ENCODE data around the gene COQ10B. TPM values are rescaled to one million over a fixed set of nuclear protein-coding genes. Genes with fewer than 3 reads are reported as not detected.

Gene COQ10B
- 10 to 100 TPM; 21.5 to 28.1 (median 27.1) TPM for total RNA-seq

DNA sequence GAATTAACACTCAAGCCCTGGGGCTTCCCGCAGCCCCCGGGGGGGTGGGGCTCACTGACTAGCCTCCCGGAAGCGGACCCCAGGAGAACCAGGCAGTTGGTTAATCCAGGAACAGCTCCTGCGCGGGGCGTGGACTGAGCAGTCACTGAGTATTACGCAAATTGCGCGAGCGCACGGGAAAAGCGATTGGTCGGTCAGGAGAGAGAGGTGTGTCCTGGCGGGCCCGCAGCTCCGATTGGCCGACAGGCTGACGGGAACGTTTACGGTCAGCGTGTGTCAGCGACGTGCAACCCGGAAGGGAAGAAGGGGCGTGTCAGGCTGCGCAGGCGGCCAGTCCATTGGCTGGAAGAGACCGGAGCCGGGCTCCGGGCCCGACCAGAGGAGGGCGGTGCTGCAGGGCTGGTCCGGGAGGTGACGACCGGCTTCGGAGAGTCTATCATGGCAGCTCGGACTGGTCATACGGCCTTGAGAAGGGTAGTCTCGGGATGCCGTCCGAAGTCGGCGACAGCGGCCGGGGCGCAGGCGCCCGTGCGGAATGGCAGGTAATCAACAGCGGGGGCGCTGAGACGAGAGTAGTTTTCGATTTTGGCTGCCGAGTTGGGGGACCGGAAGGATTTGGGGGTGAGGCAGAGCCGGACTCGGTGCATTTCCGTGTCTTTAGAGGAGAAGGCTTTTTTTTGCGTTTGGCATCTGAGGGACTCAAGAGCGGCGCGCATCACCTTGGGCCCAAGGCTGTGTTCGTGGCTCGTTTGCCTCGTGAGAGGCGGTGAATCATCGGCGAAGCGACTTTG is at the start of gene COQ10B:
Gene COQ10B, plus strand, starts transcription at position 430 of the 791 bp plus-strand sequence. Its CDS starts 9 bp downstream, at position 439.
- peak within 1 kb of the TSS; percentile 88 for H3K4me3 ChIP-seq (ENCODE audit: low read depth, poor library complexity, severe bottlenecking)
- peak; percentile 99 to 100 for DNase-seq (ENCODE audit: low spot score in 2 of 2)
- WGBS, 2 donors, result 0% methylated on average over 48 to 62 of the region's 70 CpGs
- intact Hi-C loops (cut with DNase I; ENCODE audit: low total_unique reads), result no loop called here
- peak in 1 of 2 donors; percentile 85 for TF ChIP-seq POLR2A (IDR thresholded peaks at IDR 0.05)
- TF ChIP-seq, protein P1, sequence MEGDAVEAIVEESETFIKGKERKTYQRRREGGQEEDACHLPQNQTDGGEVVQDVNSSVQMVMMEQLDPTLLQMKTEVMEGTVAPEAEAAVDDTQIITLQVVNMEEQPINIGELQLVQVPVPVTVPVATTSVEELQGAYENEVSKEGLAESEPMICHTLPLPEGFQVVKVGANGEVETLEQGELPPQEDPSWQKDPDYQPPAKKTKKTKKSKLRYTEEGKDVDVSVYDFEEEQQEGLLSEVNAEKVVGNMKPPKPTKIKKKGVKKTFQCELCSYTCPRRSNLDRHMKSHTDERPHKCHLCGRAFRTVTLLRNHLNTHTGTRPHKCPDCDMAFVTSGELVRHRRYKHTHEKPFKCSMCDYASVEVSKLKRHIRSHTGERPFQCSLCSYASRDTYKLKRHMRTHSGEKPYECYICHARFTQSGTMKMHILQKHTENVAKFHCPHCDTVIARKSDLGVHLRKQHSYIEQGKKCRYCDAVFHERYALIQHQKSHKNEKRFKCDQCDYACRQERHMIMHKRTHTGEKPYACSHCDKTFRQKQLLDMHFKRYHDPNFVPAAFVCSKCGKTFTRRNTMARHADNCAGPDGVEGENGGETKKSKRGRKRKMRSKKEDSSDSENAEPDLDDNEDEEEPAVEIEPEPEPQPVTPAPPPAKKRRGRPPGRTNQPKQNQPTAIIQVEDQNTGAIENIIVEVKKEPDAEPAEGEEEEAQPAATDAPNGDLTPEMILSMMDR (IDR thresholded peaks at IDR 0.05), result no peak

DNA sequence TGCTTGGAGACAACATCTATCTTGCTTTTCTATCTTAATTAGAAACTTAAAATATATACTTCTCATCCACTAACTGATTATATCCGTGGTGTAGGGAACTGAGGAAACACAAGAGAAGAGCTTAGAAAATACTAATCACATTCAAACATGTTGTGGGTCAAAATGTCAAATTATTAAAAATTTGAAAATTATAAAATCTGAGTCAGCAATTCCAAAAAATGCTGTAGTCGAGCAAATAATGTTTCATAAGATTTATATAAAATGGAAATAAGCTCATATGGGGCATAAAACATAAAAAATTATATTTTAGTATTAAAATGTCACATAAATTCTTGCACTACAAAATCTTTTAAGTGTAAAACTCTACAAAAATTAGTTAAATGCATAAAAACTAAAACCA is 47.8 kb upstream of the COQ10B start:
- TF ChIP-seq, protein P1 (IDR thresholded peaks at IDR 0.05), result no peak
- TF ChIP-seq POLR2A (IDR thresholded peaks at IDR 0.05), result no peak

DNA sequence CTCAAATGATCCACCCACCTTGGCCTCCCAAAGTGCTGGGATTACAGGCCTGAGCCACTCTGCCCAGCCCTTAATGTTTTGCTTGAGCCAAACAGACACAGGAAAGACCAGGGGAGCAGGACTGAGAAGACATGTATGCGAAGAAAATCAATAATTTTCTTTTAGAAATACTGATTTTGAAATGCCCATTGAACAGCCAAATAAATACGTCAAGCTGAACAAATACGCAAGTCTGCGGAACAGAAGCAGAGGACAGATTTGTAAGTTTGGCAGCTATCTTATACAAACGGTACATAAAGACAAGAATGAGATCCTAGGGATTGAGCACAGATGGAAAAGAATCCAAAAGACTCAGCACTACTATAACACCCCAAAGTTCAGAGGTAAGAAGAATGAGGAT is 39.3 kb upstream of the COQ10B start:
- TF ChIP-seq POLR2A (IDR thresholded peaks at IDR 0.05), result no peak
- TF ChIP-seq, protein P1 (IDR thresholded peaks at IDR 0.05), result no peak
- DNase-seq (ENCODE audit: low spot score in 2 of 2), result no peak
- no peak overlapping the region for H3K4me3 ChIP-seq (ENCODE audit: low read depth, poor library complexity, severe bottlenecking)
- 86 to 95% methylated on average over 5 of the region's 5 CpGs for WGBS, 2 donors
- intact Hi-C loops (cut with DNase I; ENCODE audit: low total_unique reads), result no loop called here

More for the DNA sequence above, 47.8 kb upstream of the COQ10B start:
- DNase-seq (ENCODE audit: low spot score in 2 of 2), result no peak
- intact Hi-C loops (cut with DNase I; ENCODE audit: low total_unique reads), result no loop called here
- 81 to 85% methylated on average over 2 of the region's 2 CpGs for WGBS, 2 donors
- H3K4me3 ChIP-seq (ENCODE audit: low read depth, poor library complexity, severe bottlenecking), result no peak overlapping the region

DNA sequence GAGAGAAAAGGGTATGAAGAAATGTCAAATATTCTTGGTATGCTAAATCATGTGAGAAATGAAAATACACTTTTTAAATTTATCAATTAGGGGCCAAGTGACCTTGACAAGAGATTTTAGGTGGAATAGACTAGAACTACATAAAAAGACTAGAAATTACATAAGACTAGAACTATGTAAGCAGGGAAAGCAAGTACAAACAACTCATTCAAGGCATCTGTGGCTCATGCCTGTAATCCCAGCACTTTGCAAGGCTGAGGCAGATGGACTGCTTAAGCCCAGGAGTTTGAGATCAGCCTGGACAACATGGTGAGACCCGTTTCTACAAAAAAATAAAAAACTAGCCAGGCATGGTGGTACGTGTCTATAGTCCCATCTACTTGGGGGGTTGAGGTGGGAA is 38.8 kb upstream of the COQ10B start:
- no peak overlapping the region for H3K4me3 ChIP-seq (ENCODE audit: low read depth, poor library complexity, severe bottlenecking)
- WGBS, 2 donors, result 81 to 87% methylated on average over 2 of the region's 2 CpGs
- no peak for DNase-seq (ENCODE audit: low spot score in 2 of 2)
- TF ChIP-seq POLR2A (IDR thresholded peaks at IDR 0.05), result no peak
- TF ChIP-seq, protein P1 (IDR thresholded peaks at IDR 0.05), result no peak
- intact Hi-C loops (cut with DNase I; ENCODE audit: low total_unique reads), result no loop called here

DNA sequence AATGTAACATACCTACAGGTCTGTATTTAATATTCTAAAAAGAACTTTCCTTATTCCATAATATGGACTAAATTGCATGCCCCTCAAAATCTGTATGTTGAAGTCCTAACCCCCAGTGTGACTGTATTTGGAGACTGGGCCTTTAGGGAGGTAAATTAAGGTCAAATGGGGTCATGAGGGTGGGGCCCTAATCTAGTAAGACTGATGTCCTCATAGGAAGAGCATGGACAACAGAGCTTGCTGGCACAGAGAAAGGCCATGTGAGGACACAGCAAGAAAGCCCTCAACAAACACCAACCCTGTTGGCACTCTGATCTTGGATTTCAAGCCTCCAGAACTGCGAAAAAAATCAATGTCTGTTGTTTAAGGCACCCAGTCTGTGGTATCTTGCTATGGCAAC is 37.1 kb upstream of the COQ10B start:
- DNase-seq (ENCODE audit: low spot score in 2 of 2), result no peak
- intact Hi-C loops (cut with DNase I; ENCODE audit: low total_unique reads), result no loop called here
- TF ChIP-seq, protein P1 (IDR thresholded peaks at IDR 0.05), result no peak
- no peak for TF ChIP-seq POLR2A (IDR thresholded peaks at IDR 0.05)
- H3K4me3 ChIP-seq (ENCODE audit: low read depth, poor library complexity, severe bottlenecking), result no peak overlapping the region
- 88 to 91% methylated on average over 1 of the region's 1 CpG for WGBS, 2 donors
